ENCODE data around the gene PHLDB1.
"Not testable (repeated sequence)": the region's sequence is repeated elsewhere in the genome, so short reads cannot be mapped to it uniquely, and the experiment has no call there.

PHLDB1 gene

DNA sequence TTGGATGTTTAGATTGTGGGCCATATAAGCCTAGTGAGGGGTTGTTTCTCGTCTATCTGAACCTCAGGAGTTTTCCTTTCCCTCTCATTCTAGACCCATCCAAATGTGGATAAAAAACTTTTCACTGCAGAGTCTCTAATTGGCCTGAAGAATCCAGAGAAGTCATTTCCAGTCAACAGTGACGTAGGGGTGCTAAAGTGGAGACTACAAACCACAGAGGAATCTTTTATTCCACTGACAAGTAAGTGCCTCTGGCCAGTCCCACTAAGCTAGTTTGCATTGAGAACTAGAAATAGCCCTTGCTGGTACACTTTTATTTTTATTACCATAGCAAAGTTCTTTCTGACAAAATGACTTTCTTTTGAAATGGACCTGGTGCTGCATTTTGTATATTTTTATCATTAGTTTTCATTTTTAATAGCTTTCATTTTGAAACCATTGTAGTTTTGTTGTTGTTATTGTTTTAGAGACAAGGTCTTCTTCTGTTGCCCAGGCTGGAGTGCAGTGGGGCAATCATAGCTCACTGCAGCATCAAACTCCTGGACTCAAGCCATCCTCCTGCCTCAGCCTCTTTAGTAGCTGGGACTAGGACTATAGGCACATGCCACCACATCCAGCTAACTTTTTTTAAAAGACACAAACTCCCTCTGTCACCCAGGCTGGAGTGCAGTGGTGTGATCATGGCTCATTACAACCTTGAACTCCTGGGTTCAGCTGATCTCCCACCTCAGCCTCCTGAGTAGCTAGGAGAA, 14.6 kb upstream of the PHLDB1 start:
- TF ChIP-seq CTCF (IDR thresholded peaks at IDR 0.05; ENCODE audit: low read depth, low read length, missing control alignments): no peak
- DNase-seq: no peak
- Histone ChIP-seq H3K27me3 (replicated peaks) (no peaks in the 10 kb centered on the region), H3K27ac (no peak overlapping the region), H3K36me3 (replicated peaks) (peaks cover 91% of the 10 kb centered on the region), H3K4me3 (ENCODE audit: low read depth, low read length) (no peak overlapping the region)
- in situ Hi-C loops (cut with HindIII; ENCODE audit: low pct_ligation_motif_present, low sequenced_read_pairs): no loop called here

- H3K27me3 ChIP-seq (replicated peaks); in situ Hi-C loops (cut with HindIII; ENCODE audit: low pct_ligation_motif_present, low sequenced_read_pairs); H3K4me3 ChIP-seq (ENCODE audit: low read depth, low read length); H3K27ac ChIP-seq: not testable (repeated sequence)
- peak; percentile 29 for DNase-seq
- peaks cover 89% of the 10 kb centered on the region for H3K36me3 ChIP-seq (replicated peaks)
- peak; percentile 55 for TF ChIP-seq CTCF (IDR thresholded peaks at IDR 0.05; ENCODE audit: low read depth, low read length, missing control alignments)
These were observed 12.4 kb upstream of the PHLDB1 start for GRCh38 chr11:118594984-118595383.

GRCh38 chr11:118596224-118597146, 10.9 kb upstream of the PHLDB1 start:
- Histone ChIP-seq H3K4me3 (ENCODE audit: low read depth, low read length) (no peak overlapping the region), H3K27me3 (replicated peaks) (no peaks in the 10 kb centered on the region), H3K36me3 (replicated peaks) (peaks cover 89% of the 10 kb centered on the region), H3K27ac (no peak overlapping the region)
- no peak for DNase-seq
- in situ Hi-C loops (cut with HindIII; ENCODE audit: low pct_ligation_motif_present, low sequenced_read_pairs): no loop called here
- no peak for TF ChIP-seq CTCF (IDR thresholded peaks at IDR 0.05; ENCODE audit: low read depth, low read length, missing control alignments)

GRCh38 chr11:118597556-118597955, 9.9 kb upstream of the PHLDB1 start:
- in situ Hi-C loops (cut with HindIII; ENCODE audit: low pct_ligation_motif_present, low sequenced_read_pairs): no loop called here
- no peak for DNase-seq
- TF ChIP-seq CTCF (IDR thresholded peaks at IDR 0.05; ENCODE audit: low read depth, low read length, missing control alignments): no peak
- Histone ChIP-seq H3K27me3 (replicated peaks) (no peaks in the 10 kb centered on the region), H3K4me3 (ENCODE audit: low read depth, low read length) (no peak overlapping the region), H3K27ac (no peak overlapping the region), H3K36me3 (replicated peaks) (peaks cover 92% of the 10 kb centered on the region)

- TF ChIP-seq CTCF (IDR thresholded peaks at IDR 0.05; ENCODE audit: low read depth, low read length, missing control alignments): no peak
- DNase-seq: no peak
- in situ Hi-C loops (cut with HindIII; ENCODE audit: low pct_ligation_motif_present, low sequenced_read_pairs): no loop called here
- H3K27me3 ChIP-seq (replicated peaks): no peaks in the 10 kb centered on the region
- H3K36me3 ChIP-seq (replicated peaks): peaks cover 53% of the 10 kb centered on the region
- no peak overlapping the region for H3K27ac ChIP-seq
- no peak overlapping the region for H3K4me3 ChIP-seq (ENCODE audit: low read depth, low read length)
These were observed 5.1 kb upstream of the PHLDB1 start for GRCh38 chr11:118602331-118602730.

DNA sequence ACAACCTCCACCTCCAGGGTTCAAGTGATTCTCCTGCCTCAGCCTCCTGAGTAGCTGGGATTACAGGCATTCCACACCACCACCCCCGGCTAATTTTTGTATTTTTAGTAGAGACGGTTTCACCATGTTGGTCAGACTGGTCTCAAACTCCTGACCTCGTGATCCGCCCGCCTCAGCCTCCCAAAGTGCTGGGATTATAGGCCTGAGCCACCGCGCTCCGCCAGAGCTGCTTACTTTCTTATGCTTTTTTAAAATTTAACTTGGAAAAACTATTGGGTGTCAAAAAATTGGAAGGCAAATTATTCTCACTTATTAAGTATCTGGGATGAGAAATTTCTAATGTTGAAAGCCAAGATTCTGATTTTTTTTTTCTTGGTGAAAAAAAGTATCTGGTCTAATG, 3.7 kb upstream of the PHLDB1 start:
- H3K27me3 ChIP-seq (replicated peaks); H3K4me3 ChIP-seq (ENCODE audit: low read depth, low read length); H3K27ac ChIP-seq; DNase-seq; in situ Hi-C loops (cut with HindIII; ENCODE audit: low pct_ligation_motif_present, low sequenced_read_pairs): not testable (repeated sequence)
- H3K36me3 ChIP-seq (replicated peaks): peaks cover 41% of the 10 kb centered on the region

Measured in brain microvascular endothelial cell (primary cell).